Testis (tissue), 2 donors: ENCODE data around the gene KHSRP.

ENCODE experiments used
- CTCF ChIP-seq, 3 experiments: fragments of 450-650 bp in 2 of 3; fragments of 200-600 bp in 1 of 3; sonication (generic) in 1 of 3; IDR thresholded peaks; one replicate each; pipeline ENCODE4 v1.5.1; 2016 to 2019; ENCODE audit warnings: antibody characterized with exemption in 3 of 3, mild to moderate bottlenecking in 2 of 3, moderate library complexity in 1 of 3
- POLR2A ChIP-seq: fragments of 450-650 bp; IDR thresholded peaks from one replicate; pipeline ENCODE4 v1.6.1; 2017; ENCODE audit warnings: antibody characterized with exemption, mild to moderate bottlenecking, moderate library complexity

- TF ChIP-seq CTCF (IDR thresholded peaks at IDR 0.05) (no peak), POLR2A (no peak)
These were observed 46.6 kb downstream of the KHSRP start for GRCh38 chr19:6378041-6378440.
